GM23248 (cell line): Measurements from ENCODE around the gene AQP2.

ENCODE experiments used
- EZH2 ChIP-seq: fragments of 200-600 bp; sonication (generic); IDR thresholded peaks from 2 replicates; pipeline ENCODE4 v1.6.1; 2018; ENCODE audit warnings: antibody characterized with exemption, mild to moderate bottlenecking; ENCODE audit not compliant: insufficient read depth, poor library complexity, severe bottlenecking
- EZH2phosphoT487 ChIP-seq: fragments of 200-600 bp; sonication (generic); IDR thresholded peaks from 2 replicates; pipeline ENCODE4 v1.6.1; 2018; ENCODE audit warnings: antibody characterized with exemption, moderate library complexity, mild to moderate bottlenecking, low read depth; ENCODE audit not compliant: insufficient read depth

GRCh38 chr12:49978125-49978524, 27.6 kb downstream of the AQP2 start:
- TF ChIP-seq EZH2, result no peak
- TF ChIP-seq EZH2phosphoT487, result no peak
